ENCODE results near the gene ECT2L.

DNA sequence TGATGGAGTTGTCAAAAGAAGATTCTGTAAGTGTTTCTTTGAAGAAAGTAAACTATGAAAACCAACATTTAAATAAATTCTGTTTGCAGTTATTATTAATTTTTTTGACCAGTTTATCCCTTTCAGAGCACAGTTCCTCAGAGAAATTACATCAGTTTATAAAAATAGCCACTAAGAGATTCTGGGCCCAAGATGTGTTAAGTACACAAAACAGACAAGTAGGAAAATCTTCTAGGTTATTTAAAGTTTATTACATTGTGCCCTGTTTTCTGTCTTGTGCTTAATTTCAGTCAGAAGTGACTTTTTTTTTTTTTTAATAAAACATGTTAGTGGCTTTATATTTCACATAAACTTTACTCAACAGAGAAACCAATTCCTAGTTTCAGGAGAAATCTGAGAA is 72.3 kb downstream of the ECT2L start:
- TF ChIP-seq EP300 (IDR thresholded peaks at IDR 0.05) (no peak), CTCF (IDR thresholded peaks at IDR 0.05) (no peak), POLR2AphosphoS5 (IDR thresholded peaks at IDR 0.05) (no peak), POLR2A (IDR thresholded peaks at IDR 0.05; ENCODE audit: low read depth) (no peak)

Measured in esophagus muscularis mucosa (tissue), 4 donors.